Measurements from ENCODE around the gene PPP1R12B.
"Not testable (repeated sequence)": the region's sequence is repeated elsewhere in the genome, so short reads cannot be mapped to it uniquely, and the experiment has no call there.

Gene PPP1R12B

DNA sequence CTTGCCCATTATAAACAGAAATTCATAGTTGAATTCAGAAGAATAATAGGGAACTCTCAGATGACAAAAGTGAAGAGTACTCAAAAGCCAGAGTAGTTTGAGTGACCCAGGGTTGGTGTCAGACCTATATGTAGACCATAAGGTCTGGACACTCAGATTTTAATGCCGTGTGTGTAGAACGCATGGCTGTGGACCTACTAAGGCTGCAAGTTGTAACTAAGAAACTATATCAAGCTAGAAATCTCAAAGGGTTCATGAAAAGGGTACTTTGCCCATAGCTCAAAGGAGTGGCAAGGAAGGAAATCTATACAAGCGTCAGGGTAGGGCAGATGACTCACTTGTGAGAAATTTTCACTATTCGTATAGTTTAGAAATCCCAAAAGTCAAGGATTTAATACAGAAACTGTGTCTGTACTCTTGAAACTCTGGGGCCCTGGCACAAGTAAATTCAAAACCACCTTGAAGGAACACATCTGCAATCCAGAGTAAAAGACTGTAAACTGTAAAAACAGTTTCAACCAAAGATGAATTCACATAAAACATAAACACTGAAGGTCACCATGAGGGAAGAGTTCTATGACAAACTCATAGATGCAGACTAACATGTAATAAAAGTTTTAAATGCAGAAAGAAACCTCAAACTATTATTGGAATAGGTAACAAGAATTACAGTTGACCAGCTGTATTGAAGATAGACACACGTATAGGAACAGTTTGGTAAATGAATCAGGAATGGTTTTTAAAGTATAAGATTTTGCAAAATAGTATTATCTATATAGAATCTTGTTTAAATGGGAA, 108.1 kb downstream of the PPP1R12B start:
- DNase-seq, result not testable (repeated sequence)

DNA sequence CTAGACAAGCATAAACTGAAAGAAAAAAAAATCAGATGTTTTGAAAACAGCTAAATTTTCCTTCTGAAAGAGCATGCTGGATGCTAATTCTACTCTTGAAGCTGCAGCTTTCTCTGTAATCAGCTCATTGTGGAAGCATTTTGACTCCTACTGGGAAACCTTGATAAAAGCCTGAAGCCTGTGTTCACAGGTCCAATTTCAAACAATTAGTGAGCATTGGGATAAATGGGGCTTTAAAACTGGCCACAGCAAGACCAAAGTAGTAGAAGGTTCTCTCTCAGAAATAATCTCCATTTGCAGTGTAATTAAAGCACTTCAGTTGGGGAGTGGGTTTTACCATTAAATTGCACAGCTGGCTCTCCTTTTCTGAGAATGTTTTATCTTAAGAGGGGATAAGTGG, 110.2 kb downstream of the PPP1R12B start:
- DNase-seq, result peak; percentile 72

DNA sequence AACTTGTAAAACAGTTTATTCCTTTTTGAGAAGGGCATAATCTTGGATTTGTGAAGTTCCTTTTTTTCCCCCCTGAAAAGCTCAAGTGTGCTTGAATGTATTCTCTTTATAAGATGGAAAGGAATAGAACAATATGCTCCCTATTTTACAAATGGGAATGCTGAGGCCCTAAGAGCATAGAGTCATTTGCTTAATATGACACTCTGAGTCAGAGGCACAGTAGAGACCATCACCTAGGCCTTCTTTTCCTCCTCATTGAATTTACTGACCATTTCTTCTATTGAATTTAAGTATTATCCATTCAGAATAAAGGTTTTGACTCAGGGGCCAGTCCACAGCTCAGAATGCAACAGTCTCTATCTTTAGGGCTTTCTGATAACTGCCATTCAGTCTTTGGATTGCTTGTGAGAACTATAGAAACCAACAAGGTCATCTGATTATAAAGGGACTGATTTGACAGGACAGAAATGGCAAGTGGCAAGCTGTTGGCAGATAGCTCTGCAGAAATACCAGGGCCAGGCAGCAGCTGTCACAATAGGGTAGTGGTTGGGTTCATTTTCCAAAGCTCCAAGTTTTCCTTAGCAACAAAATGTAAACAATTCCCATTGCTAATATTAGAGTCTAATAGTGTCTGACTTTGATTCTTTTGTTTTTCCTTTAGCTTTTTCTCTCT, 111.1 kb downstream of the PPP1R12B start:
- peak; percentile 29 for DNase-seq

DNA sequence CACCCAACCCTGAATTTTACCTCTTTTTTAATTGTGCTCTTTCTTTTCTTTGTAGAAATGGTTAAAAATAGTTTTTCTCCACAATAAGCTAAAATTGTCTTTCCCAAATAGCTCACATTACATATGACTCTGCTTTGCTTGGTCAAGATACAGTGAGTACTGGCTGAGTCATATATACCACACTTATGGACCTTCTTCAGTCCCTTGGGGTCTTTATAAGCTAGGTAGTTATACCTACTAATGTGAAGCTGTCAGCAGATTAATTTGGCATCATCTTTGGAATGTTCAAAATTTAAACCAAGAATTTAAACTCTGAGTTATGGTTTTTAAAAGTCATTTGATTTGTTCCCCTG, 111.6 kb downstream of the PPP1R12B start:
- DNase-seq, result not testable (repeated sequence)

- DNase-seq, result peak; percentile 33
Observed at GRCh38 chr1:202462342-202463076, 114.0 kb downstream of the PPP1R12B start.

DNA sequence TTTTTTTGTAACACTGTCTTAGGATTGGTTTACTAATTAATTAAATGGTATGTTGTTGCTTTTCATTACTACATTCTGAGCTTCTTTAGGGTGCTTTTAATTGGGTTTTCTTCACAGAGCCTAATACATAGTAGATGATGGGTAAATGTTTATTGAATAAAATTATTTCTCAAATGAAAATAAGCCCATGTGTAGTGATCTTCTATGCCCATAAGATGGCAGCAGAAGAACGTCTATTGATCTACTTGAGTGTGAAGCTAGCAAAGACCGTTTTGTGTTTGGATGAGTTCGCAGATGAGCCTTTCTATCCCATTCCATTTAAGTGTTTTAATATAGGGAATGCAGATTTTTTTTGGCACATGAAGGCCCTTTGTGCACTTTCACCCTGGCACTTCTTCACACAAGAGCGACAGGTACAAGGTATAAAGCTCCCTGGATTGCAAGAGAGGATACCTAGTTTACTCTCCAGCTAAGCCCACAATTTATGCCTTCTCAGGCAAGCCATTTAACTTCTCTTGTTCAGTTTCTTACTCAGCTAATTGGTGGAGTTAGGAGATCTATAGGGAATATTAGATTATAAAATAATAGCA, 115.7 kb downstream of the PPP1R12B start:
- not testable (repeated sequence) for DNase-seq

DNA sequence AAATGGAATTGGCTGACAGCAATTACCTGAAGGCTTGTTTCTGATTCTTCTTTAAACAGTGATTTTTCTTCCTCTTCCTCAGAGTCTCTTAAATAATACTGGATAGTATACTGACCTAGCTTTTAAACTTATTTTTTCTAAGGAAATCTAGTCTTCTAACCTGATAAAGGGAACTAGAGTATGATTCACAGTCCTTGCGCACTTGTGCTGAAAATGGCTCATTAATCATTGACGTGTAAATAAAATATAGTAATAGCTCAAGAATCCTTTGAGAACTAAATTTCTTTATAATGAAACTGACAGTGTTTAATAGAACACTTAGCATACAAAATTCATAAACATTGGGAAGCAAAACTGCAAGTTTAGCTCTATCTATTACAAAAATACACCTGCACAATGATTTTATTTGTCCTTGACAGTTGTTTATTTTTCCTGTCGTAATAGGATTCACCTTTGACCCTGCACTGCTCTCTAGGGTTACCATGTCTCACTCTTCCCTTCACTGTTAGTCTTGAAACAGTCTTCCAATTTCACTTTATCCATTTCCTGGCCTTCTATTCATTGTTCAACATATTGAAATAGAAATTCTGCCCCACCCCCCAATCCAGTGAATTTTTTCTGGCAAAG, 117.3 kb downstream of the PPP1R12B start:
- not testable (repeated sequence) for DNase-seq

- DNase-seq, result not testable (repeated sequence)
Observed at GRCh38 chr1:202466339-202466738, 117.8 kb downstream of the PPP1R12B start.

DNA sequence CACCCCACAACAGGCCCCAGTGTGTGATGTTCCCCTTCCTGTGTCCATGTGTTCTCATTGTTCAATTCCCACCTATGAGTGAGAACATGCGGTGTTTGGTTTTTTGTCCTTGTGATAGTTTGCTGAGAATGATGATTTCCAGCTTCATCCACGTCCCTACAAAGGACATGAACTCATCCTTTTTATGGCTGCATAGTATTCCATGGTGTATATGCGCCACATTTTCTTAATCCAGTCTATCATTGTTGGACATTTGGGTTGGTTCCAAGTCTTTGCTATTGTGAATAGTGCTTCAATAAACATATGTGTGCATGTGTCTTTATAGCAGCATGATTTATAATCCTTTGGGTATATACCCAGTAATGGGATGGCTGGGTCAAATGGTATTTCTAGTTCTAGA, 118.9 kb downstream of the PPP1R12B start:
- not testable (repeated sequence) for DNase-seq

DNA sequence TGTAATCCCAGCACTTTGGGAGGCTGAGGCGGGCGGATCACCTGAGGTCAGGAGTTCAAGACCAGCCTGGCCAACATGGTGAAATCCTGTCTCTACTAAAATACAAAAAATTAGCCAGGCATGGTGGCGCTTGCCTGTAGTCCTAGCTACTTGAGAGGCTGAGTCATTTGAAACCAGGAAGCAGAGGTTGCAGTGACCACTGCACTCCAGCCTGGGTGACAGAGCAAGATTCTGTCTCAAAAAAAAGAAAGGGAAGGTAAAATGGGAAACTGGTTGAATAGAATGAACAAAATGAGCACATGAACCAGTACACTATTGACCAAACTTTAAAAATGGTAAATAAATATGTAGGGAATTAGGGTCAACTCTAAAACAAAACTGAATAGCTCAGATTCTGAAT, 120.2 kb downstream of the PPP1R12B start:
- DNase-seq, result not testable (repeated sequence)

DNA sequence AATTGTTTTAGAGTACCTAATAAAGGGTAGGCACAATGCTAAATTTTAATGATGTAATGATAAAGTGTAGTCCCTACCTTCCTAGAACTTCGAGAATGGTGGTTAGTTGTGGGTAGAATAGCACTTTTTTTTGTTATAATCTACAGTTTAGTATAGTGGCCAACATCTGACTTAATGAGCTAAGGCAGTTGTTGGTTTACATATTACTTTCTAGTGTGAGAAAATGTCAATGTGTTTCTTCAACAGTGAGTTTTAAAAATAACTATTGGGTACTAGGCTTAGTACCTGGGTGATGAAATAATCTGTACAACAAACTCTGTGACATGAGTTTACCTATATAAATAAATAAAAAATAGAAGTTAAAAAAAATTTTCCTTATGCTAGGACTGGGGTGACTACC, 120.6 kb downstream of the PPP1R12B start:
- not testable (repeated sequence) for DNase-seq

DNA sequence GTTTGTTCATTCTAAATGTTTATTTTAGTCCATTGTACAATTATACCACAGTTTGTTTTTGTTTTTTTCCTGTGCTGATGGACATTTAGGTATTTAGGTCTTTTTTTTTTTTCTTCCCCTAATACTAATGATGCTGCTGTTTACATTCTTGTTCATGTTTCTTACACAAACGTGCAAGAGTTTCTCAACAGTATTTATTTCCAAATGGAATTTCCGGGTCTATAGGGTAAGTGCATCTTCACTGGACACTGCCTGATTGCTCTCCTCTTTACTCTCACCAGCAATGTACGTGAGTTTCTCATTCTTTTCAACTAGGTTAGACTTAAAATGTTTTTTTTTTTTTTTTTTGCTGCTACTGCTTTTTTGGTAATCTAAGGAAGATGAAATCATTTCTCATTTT, 122.7 kb downstream of the PPP1R12B start:
- no peak for DNase-seq

GRCh38 chr1:202472347-202473124, 124.0 kb downstream of the PPP1R12B start:
- not testable (repeated sequence) for DNase-seq

- DNase-seq, result not testable (repeated sequence)
Observed at GRCh38 chr1:202473266-202474045, 125.0 kb downstream of the PPP1R12B start.

GRCh38 chr1:202479661-202480060, 131.2 kb downstream of the PPP1R12B start:
- DNase-seq, result not testable (repeated sequence)

DNA sequence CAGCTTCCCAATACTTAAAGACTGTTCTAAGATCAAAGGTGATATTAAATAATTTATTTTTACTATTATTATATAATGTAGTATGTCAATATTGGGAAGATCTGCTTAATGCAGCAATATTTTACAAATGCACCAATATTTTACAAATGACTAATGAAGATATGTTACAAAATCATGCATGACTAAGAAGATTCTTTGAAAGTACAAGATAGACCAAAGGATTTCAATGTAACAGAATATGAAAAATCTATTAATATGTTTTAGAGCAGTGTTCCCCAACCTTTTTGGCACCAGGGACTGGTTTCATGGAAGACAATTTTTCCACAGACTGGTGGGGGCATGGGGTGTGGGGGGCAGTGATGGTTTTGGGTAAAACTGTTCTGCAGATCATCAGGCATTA, 132.1 kb downstream of the PPP1R12B start:
- DNase-seq, result not testable (repeated sequence)

GRCh38 chr1:202483362-202483761, 134.9 kb downstream of the PPP1R12B start:
- DNase-seq, result not testable (repeated sequence)

DNA sequence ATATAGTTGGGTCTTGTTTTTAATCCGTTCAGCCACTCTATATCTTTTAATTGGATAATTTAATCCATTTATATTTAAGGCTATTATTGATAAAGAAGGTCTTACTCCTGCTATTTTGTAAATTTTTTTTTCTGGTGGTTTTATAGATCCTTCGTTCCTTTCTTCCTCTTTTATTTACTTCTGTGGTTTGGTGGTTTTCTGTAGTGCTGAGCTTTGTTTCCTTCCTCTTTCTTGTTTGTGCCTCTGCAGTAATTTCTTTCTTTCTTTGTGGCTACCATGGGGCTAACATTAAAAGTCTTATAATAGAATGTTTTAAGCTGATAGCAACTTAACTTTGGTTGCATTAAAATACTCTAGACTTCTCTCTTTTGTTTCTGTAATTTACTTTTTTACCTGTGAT, 135.5 kb downstream of the PPP1R12B start:
- not testable (repeated sequence) for DNase-seq

- DNase-seq, result not testable (repeated sequence)
Observed at GRCh38 chr1:202484820-202485219, 136.3 kb downstream of the PPP1R12B start.

GRCh38 chr1:202488178-202488649, 139.7 kb downstream of the PPP1R12B start:
- DNase-seq, result not testable (repeated sequence)

GRCh38 chr1:202489101-202489500, 140.6 kb downstream of the PPP1R12B start:
- not testable (repeated sequence) for DNase-seq

All from NCI-H524 treated with DMSO at 0.1 percent for 48 hours (cell line).